ENCODE results near the gene TASP1. TPM values are rescaled to one million over a fixed set of nuclear protein-coding genes. Genes with fewer than 3 reads are reported as not detected.

TASP1 gene
- polyA plus RNA-seq, 1 donor (not counting 4 experiments of a cell fraction or from before 2014, with no cell fraction given): 17.4 TPM

GRCh38 chr20:13458860-13459451 lies 179.8 kb downstream of the TASP1 start:
- FAIRE-seq (peak; percentile 86), DNase-seq (ENCODE audit: low read depth, low spot score) (no peak)
- Histone ChIP-seq H3K9me3 (ENCODE audit: control insufficient read depth, low read depth, low read length) (no peaks in the 10 kb centered on the region), H3K27me3 (ENCODE audit: control insufficient read depth, extremely low read depth, insufficient read depth, low read length) (no peaks in the 10 kb centered on the region), H3K9ac (ENCODE audit: control insufficient read depth, extremely low read depth, insufficient read depth, low read length) (no peak overlapping the region), H3K4me3 (ENCODE audit: control insufficient read depth in 2 of 3, extremely low read depth in 1 of 3, insufficient read depth in 2 of 3, low read depth in 1 of 3, low read length in 3 of 3) (no peak overlapping the region), H3K36me3 (ENCODE audit: control insufficient read depth in 2 of 2, extremely low read depth in 1 of 2, insufficient read depth in 2 of 2, low read length in 2 of 2) (peaks cover 0 to 1% of the 10 kb centered on the region in 2 experiments), H2AFZ (ENCODE audit: control insufficient read depth, low read length) (no peak overlapping the region), H3K79me2 (ENCODE audit: control insufficient read depth, insufficient read depth, low read length) (no peaks in the 10 kb centered on the region), H3K4me2 (ENCODE audit: control insufficient read depth, extremely low read depth, insufficient read depth, low read depth, low read length) (no peak overlapping the region), H3K9me1 (ENCODE audit: control insufficient read depth, extremely low read depth, insufficient read depth, low read length) (no peaks in the 10 kb centered on the region), H4K20me1 (ENCODE audit: control insufficient read depth, extremely low read depth, insufficient read depth, low read length) (no peaks in the 10 kb centered on the region), H3K4me1 (ENCODE audit: control insufficient read depth, extremely low read depth, insufficient read depth, low read length) (peaks cover 18% of the 10 kb centered on the region), H3K27ac (ENCODE audit: control insufficient read depth, insufficient read depth, low read length) (no peak overlapping the region)
- TF ChIP-seq CTCF (optimal IDR thresholded peaks at IDR 0.05 in 1 of 3, IDR thresholded peaks at IDR 0.05 in 1 of 3, conservative IDR thresholded peaks at IDR 0.05 in 1 of 3; ENCODE audit: extremely low read depth in 1 of 3, insufficient read depth in 2 of 3, low read length in 3 of 3) (peak; percentile 76 to 81 (median 79)), EZH2 (IDR thresholded peaks at IDR 0.05; ENCODE audit: low read length) (no peak)
- dilution Hi-C loops (cut with MboI; ENCODE audit: extremely low pct_ligation_motif_present, low sequenced_read_pairs): no loop called here

GRCh38 chr20:13457487-13457886 lies 181.2 kb downstream of the TASP1 start:
- no peak for FAIRE-seq
- H3K9ac ChIP-seq (ENCODE audit: control insufficient read depth, extremely low read depth, insufficient read depth, low read length): no peak overlapping the region
- dilution Hi-C loops (cut with MboI; ENCODE audit: extremely low pct_ligation_motif_present, low sequenced_read_pairs): no loop called here

More at GRCh38 chr20:13457487-13457886, 181.2 kb downstream of the TASP1 start:
- Histone ChIP-seq H3K4me3 (ENCODE audit: control insufficient read depth in 2 of 3, extremely low read depth in 1 of 3, insufficient read depth in 2 of 3, low read depth in 1 of 3, low read length in 3 of 3) (no peak overlapping the region), H3K9me3 (ENCODE audit: control insufficient read depth, low read depth, low read length) (no peaks in the 10 kb centered on the region), H2AFZ (ENCODE audit: control insufficient read depth, low read length) (no peak overlapping the region), H3K9me1 (ENCODE audit: control insufficient read depth, extremely low read depth, insufficient read depth, low read length) (no peaks in the 10 kb centered on the region), H3K27me3 (ENCODE audit: control insufficient read depth, extremely low read depth, insufficient read depth, low read length) (no peaks in the 10 kb centered on the region), H3K36me3 (ENCODE audit: control insufficient read depth in 2 of 2, extremely low read depth in 1 of 2, insufficient read depth in 2 of 2, low read length in 2 of 2) (peaks cover 0 to 1% of the 10 kb centered on the region in 2 experiments), H3K79me2 (ENCODE audit: control insufficient read depth, insufficient read depth, low read length) (no peaks in the 10 kb centered on the region), H3K27ac (ENCODE audit: control insufficient read depth, insufficient read depth, low read length) (no peak overlapping the region), H3K4me2 (ENCODE audit: control insufficient read depth, extremely low read depth, insufficient read depth, low read depth, low read length) (no peak overlapping the region), H4K20me1 (ENCODE audit: control insufficient read depth, extremely low read depth, insufficient read depth, low read length) (no peaks in the 10 kb centered on the region), H3K4me1 (ENCODE audit: control insufficient read depth, extremely low read depth, insufficient read depth, low read length) (peaks cover 18% of the 10 kb centered on the region)
- DNase-seq (ENCODE audit: low read depth, low spot score): no peak
- no peak for TF ChIP-seq CTCF (optimal IDR thresholded peaks at IDR 0.05 in 1 of 3, IDR thresholded peaks at IDR 0.05 in 1 of 3, conservative IDR thresholded peaks at IDR 0.05 in 1 of 3; ENCODE audit: extremely low read depth in 1 of 3, insufficient read depth in 2 of 3, low read length in 3 of 3)
- no peak for TF ChIP-seq EZH2 (IDR thresholded peaks at IDR 0.05; ENCODE audit: low read length)
